Activated CD8-positive, alpha-beta T cell treated with anti-CD3 and anti-CD28 coated beads, Interleukin-2, amount 10 ng/mL, durations not matched to agents 7 days and 5 days (primary cell): ENCODE results near the gene NMT1. TPM values are rescaled to one million over a fixed set of nuclear protein-coding genes. Genes with fewer than 3 reads are reported as not detected.

Experiments used
- ATAC-seq: fragments of 150-1000 bp; cut with Tn5 transposase; one replicate; pipeline ENCODE4 v1.10.0; 2021; ENCODE audit warnings: moderate library complexity
- CTCF ChIA-PET: fragments of 350-600 bp; sonication (Branson Sonifier 250); formaldehyde crosslinking; loops from one replicate; lab custom pipeline; 2021; ENCODE audit warnings: antibody characterized with exemption; lab: Charles Lee
- POLR2A ChIA-PET: fragments of 350-600 bp; sonication (Branson Sonifier 250); formaldehyde crosslinking; loops from one replicate; lab custom pipeline; 2021; ENCODE audit warnings: antibody characterized with exemption; lab: Charles Lee
- DNase-seq: peaks from one replicate; pipeline ENCODE4 v3.0.0-alpha.2; 2020
- H3K27ac Mint-ChIP-seq: one replicate; pipeline ENCODE4 v1.8.0; 2021; ENCODE audit warnings: mild to moderate bottlenecking, mixed read lengths
- H3K27me3 Mint-ChIP-seq: one replicate; pipeline ENCODE4 v1.8.0; 2021; ENCODE audit warnings: low read depth, mixed read lengths
- H3K36me3 Mint-ChIP-seq: one replicate; pipeline ENCODE4 v1.8.0; 2021; ENCODE audit warnings: low read depth, mixed read lengths
- H3K4me1 Mint-ChIP-seq: one replicate; pipeline ENCODE4 v1.8.0; 2021; ENCODE audit warnings: low read depth, mixed read lengths
- H3K4me3 Mint-ChIP-seq: one replicate; pipeline ENCODE4 v1.8.0; 2021; ENCODE audit warnings: mild to moderate bottlenecking, mixed read lengths
- H3K9me3 Mint-ChIP-seq: one replicate; pipeline ENCODE4 v1.8.0; 2022; ENCODE audit warnings: mixed read lengths; ENCODE audit not compliant: insufficient read depth
- total RNA-seq, 2 experiments: library from RNA; stranded (reverse); gene quantifications; one replicate each; pipeline ENCODE4 v1.2.3, GENCODE V29; 2021

NMT1 gene
- total RNA-seq, 2 experiments from 2014 or later: 125 to 143 TPM

DNA sequence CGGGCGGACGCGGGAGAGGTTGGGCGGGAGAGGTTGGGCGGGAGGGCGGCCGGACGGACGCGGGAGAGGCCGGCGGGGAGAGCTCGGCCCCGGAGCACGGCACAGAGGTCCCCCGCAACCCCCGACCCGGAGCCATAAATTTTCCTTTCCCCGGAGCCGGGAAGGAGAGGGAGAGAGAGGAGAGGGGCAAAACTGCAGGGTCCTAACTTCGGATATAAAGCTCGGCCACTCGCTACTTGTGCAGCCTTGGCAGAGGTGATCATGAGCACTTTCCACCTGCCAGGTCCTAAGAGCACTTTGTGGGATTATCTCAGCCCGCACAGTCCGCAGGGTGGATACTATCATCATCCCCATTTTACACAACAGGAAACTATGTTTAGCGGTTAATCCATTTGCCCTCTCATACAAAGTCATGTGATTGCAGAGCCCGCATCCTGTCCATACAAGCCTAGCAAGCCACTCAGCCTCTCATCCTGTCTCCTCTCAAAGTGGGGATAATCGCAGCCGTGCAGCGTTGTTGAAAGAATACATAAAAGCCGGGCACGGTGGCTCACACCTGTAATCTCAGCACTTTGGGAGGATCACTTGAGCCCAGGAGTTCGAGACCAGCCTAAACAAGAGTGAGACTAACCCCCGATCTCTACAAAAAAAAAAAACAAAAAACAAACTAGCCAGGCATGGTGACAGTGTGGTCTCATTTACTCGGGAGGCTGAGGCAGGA lies 8.9 kb upstream of the NMT1 start:
- H3K4me1 Mint-ChIP-seq: peaks cover 43% of the 10 kb centered on the region
- no peaks in the 10 kb centered on the region for H3K27me3 Mint-ChIP-seq
- peaks cover 27% of the 10 kb centered on the region for H3K36me3 Mint-ChIP-seq
- CTCF ChIA-PET: no interaction called here
- H3K27ac Mint-ChIP-seq: peak overlapping the region; percentile 97
- DNase-seq (peak; percentile 84), ATAC-seq (peak; percentile 28)
- POLR2A ChIA-PET: interaction anchor here (0.6 to 4.7 kb wide), 4 partner anchors 9 to 171 kb away, joined by 3 to 71 read pairs (median 6); partner anchors contain the start of genes KIF18B and NMT1
- no peaks in the 10 kb centered on the region for H3K9me3 Mint-ChIP-seq
- H3K4me3 Mint-ChIP-seq: peak overlapping the region; percentile 80

DNA sequence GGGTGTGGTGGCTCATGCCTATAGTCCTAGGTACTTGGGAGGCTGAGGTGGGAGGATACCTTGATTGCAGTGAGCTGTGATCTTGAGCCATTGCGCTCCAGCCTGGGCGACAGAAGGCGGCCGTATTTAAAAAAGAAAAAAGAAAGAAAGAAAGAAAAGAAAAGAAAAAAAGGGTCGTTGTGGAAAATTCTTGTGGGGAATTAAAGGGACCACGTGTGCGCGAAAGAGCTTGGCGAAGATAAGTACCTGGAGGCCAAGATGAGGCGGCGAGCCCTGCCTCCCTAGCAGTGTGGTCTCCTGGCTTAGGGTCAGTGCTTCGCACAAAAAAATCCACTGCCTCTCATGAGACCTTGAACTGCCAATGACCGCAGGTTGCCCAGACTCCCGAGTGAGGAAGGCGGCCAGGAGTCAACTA lies 728 bp upstream of the NMT1 start:
- no peaks in the 10 kb centered on the region for H3K9me3 Mint-ChIP-seq
- H3K27me3 Mint-ChIP-seq: no peaks in the 10 kb centered on the region
- H3K36me3 Mint-ChIP-seq: peaks cover 22% of the 10 kb centered on the region
- ChIA-PET POLR2A (interaction anchor here (0.6 to 3.5 kb wide), 12 partner anchors 9 to 524 kb away, joined by 3 to 71 read pairs (median 4); partner anchors contain the start of genes DCAKD, EFTUD2 and HEXIM1), CTCF (interaction anchor here (0.6 to 3.4 kb wide), 7 partner anchors 10 to 281 kb away, joined by 3 to 18 read pairs (median 4); partner anchors contain the start of genes ACBD4, DCAKD and PLCD3)
- H3K27ac Mint-ChIP-seq: peak overlapping the region; percentile 96
- peak overlapping the region; percentile 90 for H3K4me3 Mint-ChIP-seq
- DNase-seq (no peak), ATAC-seq (no peak)
- peaks cover 38% of the 10 kb centered on the region for H3K4me1 Mint-ChIP-seq

DNA sequence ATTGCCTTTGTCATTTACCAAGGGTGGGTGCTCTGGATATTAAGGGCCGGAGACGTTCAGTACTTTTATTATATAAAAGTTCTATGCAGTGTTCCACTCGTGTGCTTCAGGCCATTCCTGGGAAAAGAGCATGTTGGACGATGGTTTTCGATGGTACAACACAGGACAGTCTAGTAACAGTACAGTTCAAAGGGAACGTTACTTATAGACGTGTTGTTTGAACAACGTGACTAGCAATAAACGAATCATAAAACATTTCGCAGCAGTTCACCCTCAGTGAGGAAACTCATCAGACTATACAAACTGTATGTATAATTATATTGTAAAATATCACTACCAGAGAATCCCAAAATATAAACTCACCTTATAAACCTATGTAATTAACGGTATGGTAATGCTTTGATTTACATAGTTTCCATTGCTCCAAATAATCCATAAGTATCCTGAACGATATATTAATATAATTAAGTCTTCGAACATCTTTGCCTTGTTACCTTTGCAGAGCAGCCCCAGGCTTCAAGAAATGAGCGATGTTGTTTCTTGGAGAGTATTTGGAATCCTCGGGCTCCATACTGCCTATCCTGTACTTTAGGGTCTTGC lies 589 bp downstream of the NMT1 start:
- H3K4me1 Mint-ChIP-seq: peaks cover 36% of the 10 kb centered on the region
- CTCF ChIA-PET: interaction anchor here (0.7 to 3.4 kb wide), 9 partner anchors 10 to 157 kb away, joined by 3 to 18 read pairs (median 4); partner anchors contain the start of genes ACBD4, DCAKD and PLCD3
- H3K4me3 Mint-ChIP-seq: peak overlapping the region; percentile 90
- DNase-seq: no peak
- H3K27ac Mint-ChIP-seq: peak overlapping the region; percentile 96
- H3K27me3 Mint-ChIP-seq: no peaks in the 10 kb centered on the region
- ATAC-seq: no peak
- H3K36me3 Mint-ChIP-seq: peaks cover 19% of the 10 kb centered on the region
- POLR2A ChIA-PET: interaction anchor here (0.8 to 3.5 kb wide), 12 partner anchors 9 to 284 kb away, joined by 3 to 71 read pairs (median 4); partner anchors contain the start of genes ACBD4, DCAKD, EFTUD2 and HEXIM1
- H3K9me3 Mint-ChIP-seq: no peaks in the 10 kb centered on the region

DNA sequence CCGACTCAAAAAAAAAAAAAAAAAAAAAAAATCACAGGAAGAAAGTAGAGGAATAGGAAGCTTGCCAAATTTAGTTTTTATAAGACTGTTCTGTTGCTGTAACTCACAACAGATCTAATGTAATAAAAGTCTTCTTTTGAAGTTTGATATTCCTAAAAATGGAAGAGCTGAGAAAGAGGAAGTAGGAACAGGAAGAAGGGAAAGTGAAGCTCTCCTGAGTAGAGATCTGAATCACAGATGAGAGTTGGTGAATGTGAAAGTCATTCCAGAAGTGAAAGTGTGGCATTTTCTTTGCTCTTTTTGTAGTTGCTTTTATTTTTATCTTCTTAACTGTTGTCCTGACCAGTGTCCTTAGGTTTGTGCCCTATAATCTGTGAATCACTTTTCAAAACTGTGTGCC lies 2.1 kb downstream of the NMT1 start:
- DNase-seq (no peak), ATAC-seq (no peak)
- Mint-ChIP-seq H3K27ac (peak overlapping the region; percentile 34), H3K36me3 (peaks cover 29% of the 10 kb centered on the region), H3K4me1 (peaks cover 42% of the 10 kb centered on the region), H3K4me3 (peak overlapping the region; percentile 90), H3K27me3 (no peaks in the 10 kb centered on the region), H3K9me3 (no peaks in the 10 kb centered on the region)
- ChIA-PET POLR2A (interaction anchor here (0.7 to 0.8 kb wide), 2 partner anchors 11 to 13 kb away, joined by 3 to 4 read pairs; no protein-coding TSS in a partner anchor), CTCF (interaction anchor here (1.0 to 5.6 kb wide), 4 partner anchors 12 to 72 kb away, joined by 4 to 22 read pairs (median 8); partner anchors contain the start of genes ACBD4 and DCAKD)

DNA sequence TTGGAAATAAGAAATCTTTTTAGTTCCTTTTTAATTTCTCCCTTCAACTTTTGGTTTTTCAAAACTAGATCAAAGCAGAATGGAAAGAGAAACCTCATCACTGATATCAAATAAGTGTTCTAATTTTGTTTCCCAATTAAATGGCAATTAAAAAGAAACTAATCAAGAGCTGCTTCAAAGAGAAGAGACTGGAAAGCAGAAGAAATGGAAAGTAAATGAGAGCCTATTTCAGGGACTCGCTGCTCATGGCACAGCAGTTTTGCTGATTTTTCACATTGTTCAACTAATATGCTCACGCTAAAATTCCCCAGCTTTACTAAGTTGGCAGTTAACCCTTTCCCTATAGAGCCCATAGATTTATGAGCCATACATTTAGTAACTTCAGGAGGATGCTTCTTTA lies 6.5 kb downstream of the NMT1 start:
- no peaks in the 10 kb centered on the region for H3K27me3 Mint-ChIP-seq
- H3K9me3 Mint-ChIP-seq: no peaks in the 10 kb centered on the region
- CTCF ChIA-PET: interaction anchor here (1.1 to 5.6 kb wide), 5 partner anchors 9 to 68 kb away, joined by 3 to 22 read pairs (median 10); partner anchors contain the start of gene ACBD4
- no peak overlapping the region for H3K27ac Mint-ChIP-seq
- peaks cover 44% of the 10 kb centered on the region for H3K36me3 Mint-ChIP-seq
- DNase-seq (no peak), ATAC-seq (no peak)
- no peak overlapping the region for H3K4me3 Mint-ChIP-seq
- POLR2A ChIA-PET: no interaction called here
- H3K4me1 Mint-ChIP-seq: peaks cover 23% of the 10 kb centered on the region

DNA sequence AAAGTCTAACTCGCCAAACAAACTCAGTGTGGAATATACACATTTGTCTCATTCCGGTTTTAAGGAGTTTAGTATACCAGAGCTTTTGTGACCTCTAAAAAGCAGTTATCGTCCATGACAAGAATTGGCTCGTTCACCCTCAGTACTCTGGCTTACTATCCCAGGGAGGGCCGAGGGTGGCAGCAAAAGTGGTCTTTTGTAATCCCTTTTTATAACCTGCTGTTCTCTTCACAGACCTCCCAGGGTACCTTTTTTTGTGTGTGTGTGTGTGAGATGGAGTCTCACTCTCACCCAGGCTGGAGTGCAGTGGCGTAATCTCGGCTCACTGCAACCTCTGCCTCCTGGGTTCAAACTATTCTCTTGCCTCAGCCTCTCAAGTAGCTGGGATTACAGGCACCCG lies 8.9 kb downstream of the NMT1 start:
- ChIA-PET POLR2A (interaction anchor here (1.2 kb wide), 1 partner anchor 9 kb away, joined by 3 read pairs; the partner anchor contains the start of gene NMT1), CTCF (interaction anchor here (0.6 to 1.0 kb wide), 3 partner anchors 21 to 193 kb away, joined by 3 to 4 read pairs (median 3); partner anchors contain the start of gene PLCD3)
- H3K4me3 Mint-ChIP-seq: no peak overlapping the region
- no peaks in the 10 kb centered on the region for H3K9me3 Mint-ChIP-seq
- no peaks in the 10 kb centered on the region for H3K27me3 Mint-ChIP-seq
- H3K4me1 Mint-ChIP-seq: peaks cover 9% of the 10 kb centered on the region
- ATAC-seq (no peak), DNase-seq (no peak)
- no peak overlapping the region for H3K27ac Mint-ChIP-seq
- peaks cover 43% of the 10 kb centered on the region for H3K36me3 Mint-ChIP-seq

DNA sequence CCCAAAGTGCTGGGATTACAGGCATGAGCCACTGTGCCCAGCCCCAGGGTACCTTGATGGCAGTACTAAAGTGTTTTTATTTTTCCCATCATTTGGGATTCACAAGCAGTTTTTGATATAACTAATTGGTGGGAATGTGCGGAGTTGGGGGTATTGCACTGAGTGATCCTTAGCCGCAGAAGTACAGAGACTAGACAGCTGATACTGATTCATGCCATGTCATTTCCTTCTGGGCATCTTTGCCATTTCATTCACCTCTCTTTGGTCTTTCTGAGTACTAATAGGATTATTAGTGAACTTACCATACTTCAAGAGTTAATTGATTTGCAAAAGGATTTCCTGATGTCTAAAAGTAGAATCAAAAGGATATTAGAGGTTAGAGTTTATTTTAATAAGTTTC lies 9.7 kb downstream of the NMT1 start:
- Mint-ChIP-seq H3K36me3 (peaks cover 41% of the 10 kb centered on the region), H3K9me3 (no peaks in the 10 kb centered on the region), H3K4me1 (peaks cover 7% of the 10 kb centered on the region), H3K4me3 (no peak overlapping the region), H3K27ac (no peak overlapping the region), H3K27me3 (no peaks in the 10 kb centered on the region)
- DNase-seq (no peak), ATAC-seq (no peak)
- ChIA-PET POLR2A (interaction anchor here (1.2 kb wide), 1 partner anchor 10 kb away, joined by 3 read pairs; the partner anchor contains the start of gene NMT1), CTCF (interaction anchor here (1.3 to 1.6 kb wide), 2 partner anchors 9 to 64 kb away, joined by 3 to 7 read pairs; partner anchors contain the start of genes ACBD4 and NMT1)

DNA sequence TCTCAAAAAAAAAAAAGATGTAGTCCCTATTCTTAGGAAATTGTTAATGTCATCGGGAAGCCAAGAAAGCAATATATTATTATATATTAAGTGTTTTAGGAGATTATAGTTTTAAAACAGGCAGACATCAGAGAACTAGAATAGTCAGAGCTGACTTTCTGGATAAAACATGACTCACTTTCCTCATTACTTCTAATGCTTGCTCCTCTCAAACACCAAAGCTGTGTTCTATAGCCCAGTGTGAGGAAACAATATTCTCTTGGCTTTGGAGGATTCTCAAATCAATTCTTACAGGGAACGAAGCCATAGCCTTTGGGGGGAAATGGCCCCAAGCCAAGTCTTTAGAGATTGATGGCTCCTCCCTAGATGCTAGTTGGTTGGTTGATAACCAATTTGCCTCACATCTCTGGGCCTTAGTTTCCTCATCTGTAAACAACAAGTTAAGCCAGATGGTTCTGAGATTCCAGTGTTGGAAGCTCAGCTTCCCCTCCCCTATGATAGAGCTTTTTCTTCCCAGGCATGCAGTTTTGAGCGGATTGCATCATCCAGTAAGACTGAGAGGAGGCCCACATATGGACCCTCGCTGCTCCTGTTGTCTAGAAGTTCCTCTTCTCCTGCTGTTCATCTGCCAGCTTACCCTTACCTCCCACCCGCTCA lies 12.4 kb downstream of the NMT1 start:
- no peak for DNase-seq
- H3K4me1 Mint-ChIP-seq: peaks cover 15% of the 10 kb centered on the region
- H3K27me3 Mint-ChIP-seq: no peaks in the 10 kb centered on the region
- peak overlapping the region; percentile 21 for H3K27ac Mint-ChIP-seq
- CTCF ChIA-PET: interaction anchor here (1.6 kb wide), 1 partner anchor 51 kb away, joined by 4 read pairs; no protein-coding TSS in a partner anchor
- no peak overlapping the region for H3K4me3 Mint-ChIP-seq
- no peak for ATAC-seq
- no peaks in the 10 kb centered on the region for H3K9me3 Mint-ChIP-seq
- POLR2A ChIA-PET: interaction anchor here (0.6 kb wide), 2 partner anchors 156 to 989 kb away, joined by 3 read pairs; no protein-coding TSS in a partner anchor
- peaks cover 39% of the 10 kb centered on the region for H3K36me3 Mint-ChIP-seq

DNA sequence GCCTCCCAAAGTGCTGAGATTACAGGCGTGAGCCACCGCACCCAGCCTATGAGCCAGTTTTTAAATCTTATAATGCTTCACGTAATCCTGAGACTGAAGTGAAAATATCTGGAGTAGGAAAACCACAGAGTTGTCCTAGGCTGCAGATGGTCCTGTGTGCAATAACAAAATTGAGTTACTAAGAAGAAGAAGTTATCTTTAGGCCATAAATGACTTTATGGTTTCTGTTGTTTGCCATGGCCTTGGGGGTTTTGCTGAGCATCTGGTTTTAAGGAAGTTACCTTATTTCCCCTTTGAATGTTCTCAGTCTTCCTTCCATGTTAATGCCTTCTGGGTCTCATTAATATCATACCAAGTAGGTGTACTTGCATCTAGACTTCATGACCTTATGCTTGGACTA lies 16.5 kb downstream of the NMT1 start:
- Mint-ChIP-seq H3K4me1 (peaks cover 15% of the 10 kb centered on the region), H3K27ac (no peak overlapping the region), H3K9me3 (no peaks in the 10 kb centered on the region), H3K4me3 (no peak overlapping the region), H3K36me3 (peaks cover 40% of the 10 kb centered on the region), H3K27me3 (no peaks in the 10 kb centered on the region)
- CTCF ChIA-PET: interaction anchor here (2.0 kb wide), 1 partner anchor 10 kb away, joined by 10 read pairs; no protein-coding TSS in a partner anchor
- no peak for ATAC-seq
- POLR2A ChIA-PET: no interaction called here
- DNase-seq: no peak

DNA sequence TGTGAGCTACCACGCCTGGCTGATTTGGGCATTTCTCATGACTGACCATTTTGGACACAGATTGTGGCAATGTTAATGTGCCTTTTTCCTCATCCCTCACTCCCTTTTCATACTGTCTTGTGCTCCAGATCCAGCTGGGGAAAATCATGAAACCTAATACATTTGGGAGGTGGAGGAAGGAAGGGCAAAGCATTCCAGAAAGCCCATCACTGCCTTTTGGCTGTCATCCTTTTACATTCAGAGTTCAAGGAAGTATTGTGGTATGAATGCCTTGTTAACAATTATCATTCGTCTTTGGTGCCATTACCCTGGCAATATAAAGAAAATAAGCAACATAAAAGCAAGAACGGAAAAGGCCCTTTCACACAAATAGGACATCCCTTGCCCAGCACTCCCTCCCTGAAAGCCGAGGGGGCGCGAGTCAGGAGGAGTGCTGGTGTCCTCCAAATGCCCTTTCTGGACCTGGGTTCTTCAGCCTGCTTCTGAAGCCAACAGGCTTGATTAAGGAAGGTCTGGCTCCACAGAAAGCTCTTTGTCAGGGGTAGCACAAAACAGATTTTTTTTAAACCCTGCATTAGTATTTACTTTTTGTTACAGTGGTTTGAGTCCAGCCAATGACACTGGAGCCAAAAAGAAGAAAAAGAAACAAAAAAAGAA lies 20.1 kb downstream of the NMT1 start:
- no peak for DNase-seq
- H3K27me3 Mint-ChIP-seq: no peaks in the 10 kb centered on the region
- no peak overlapping the region for H3K4me3 Mint-ChIP-seq
- POLR2A ChIA-PET: no interaction called here
- no peaks in the 10 kb centered on the region for H3K9me3 Mint-ChIP-seq
- ATAC-seq: no peak
- CTCF ChIA-PET: no interaction called here
- H3K4me1 Mint-ChIP-seq: peaks cover 11% of the 10 kb centered on the region
- H3K27ac Mint-ChIP-seq: no peak overlapping the region
- peaks cover 35% of the 10 kb centered on the region for H3K36me3 Mint-ChIP-seq
